Smooth muscle cell (in vitro differentiated cells): ENCODE data around the gene KCNT2. TPM values are rescaled to one million over a fixed set of nuclear protein-coding genes. Genes with fewer than 3 reads are reported as not detected.
A peak's percentile ranks its signal among the peaks of the same experiment; 100 is the strongest.

Experiments used
- DNase-seq: peaks from one replicate; lab custom pipeline; 2025; ENCODE audit not compliant: unreplicated experiment; lab: John Stamatoyannopoulos, UW
- H2AFZ ChIP-seq: fragments of 200-600 bp; sonication (generic); 2 replicates; pipeline ENCODE4 v1.6.0; 2016; ENCODE audit warnings: antibody characterized with exemption, low read depth, mild to moderate bottlenecking
- H3F3A ChIP-seq: fragments of 200-600 bp; sonication (generic); 2 replicates; pipeline ENCODE4 v1.6.0; 2017; ENCODE audit warnings: antibody characterized with exemption, low read depth
- H3K27ac ChIP-seq: fragments of 200-600 bp; sonication (generic); 2 replicates; pipeline ENCODE4 v1.5.1; 2016; ENCODE audit warnings: low read depth, mild to moderate bottlenecking
- H3K27me3 ChIP-seq: fragments of 200-600 bp; sonication (generic); 2 replicates; pipeline ENCODE4 v1.6.1; 2016; ENCODE audit warnings: low read depth, mild to moderate bottlenecking
- H3K36me3 ChIP-seq: fragments of 200-600 bp; sonication (generic); 2 replicates; pipeline ENCODE4 v1.5.1; 2016; ENCODE audit warnings: low read depth
- H3K4me1 ChIP-seq: fragments of 200-600 bp; sonication (generic); 2 replicates; pipeline ENCODE4 v1.5.1; 2016; ENCODE audit warnings: low read depth
- H3K4me2 ChIP-seq: fragments of 200-600 bp; sonication (generic); 2 replicates; pipeline ENCODE4 v1.6.0; 2016; ENCODE audit warnings: mild to moderate bottlenecking
- H3K4me3 ChIP-seq: fragments of 200-600 bp; sonication (generic); 2 replicates; pipeline ENCODE4 v1.5.1; 2016; ENCODE audit warnings: mild to moderate bottlenecking
- H3K79me2 ChIP-seq: fragments of 200-600 bp; sonication (generic); 2 replicates; pipeline ENCODE4 v1.6.0; 2016; ENCODE audit warnings: low read depth, mild to moderate bottlenecking
- H3K9ac ChIP-seq: fragments of 200-600 bp; sonication (generic); 2 replicates; pipeline ENCODE4 v1.6.0; 2016; ENCODE audit warnings: low read depth
- H3K9me3 ChIP-seq: fragments of 200-600 bp; sonication (generic); replicated peaks from 2 replicates; pipeline ENCODE4 v1.5.1; 2016; ENCODE audit warnings: low read depth
- H4K20me1 ChIP-seq: fragments of 200-600 bp; sonication (generic); 2 replicates; pipeline ENCODE4 v1.6.0; 2016; ENCODE audit warnings: low read depth
- WGBS: methylation state at CpG from one replicate; pipeline ENCODE4 v1.1.7; 2016; ENCODE audit warnings: low lambda C conversion rate; 5-methylcytosine and 5-hydroxymethylcytosine counted together
- polyA plus RNA-seq: library from polyadenylated mRNA; unstranded; fragments of >200 nt; fragmentation: Nextera tagmentation; extraction: Ambion mirVana; gene quantifications from 2 replicates; pipeline ENCODE4 v1.2.1, GENCODE V29; 2016
- total RNA-seq: library from RNA; depleted of rRNA; stranded (reverse); fragments of >200 nt; gene quantifications from 2 replicates; pipeline ENCODE4 v1.2.3, GENCODE V29; 2014
- TF ChIP-seq, protein P1 (sequence below): fragments of 200-600 bp; sonication (generic); IDR thresholded peaks from 2 replicates; pipeline ENCODE4 v1.5.1; 2017; ENCODE audit warnings: borderline replicate concordance, mild to moderate bottlenecking, antibody characterized with exemption; ENCODE audit not compliant: insufficient read depth, poor library complexity, severe bottlenecking

Gene KCNT2
- total and polyA plus RNA-seq, 2 experiments from 2014 or later, result 1.3 to 2.7 TPM

DNA sequence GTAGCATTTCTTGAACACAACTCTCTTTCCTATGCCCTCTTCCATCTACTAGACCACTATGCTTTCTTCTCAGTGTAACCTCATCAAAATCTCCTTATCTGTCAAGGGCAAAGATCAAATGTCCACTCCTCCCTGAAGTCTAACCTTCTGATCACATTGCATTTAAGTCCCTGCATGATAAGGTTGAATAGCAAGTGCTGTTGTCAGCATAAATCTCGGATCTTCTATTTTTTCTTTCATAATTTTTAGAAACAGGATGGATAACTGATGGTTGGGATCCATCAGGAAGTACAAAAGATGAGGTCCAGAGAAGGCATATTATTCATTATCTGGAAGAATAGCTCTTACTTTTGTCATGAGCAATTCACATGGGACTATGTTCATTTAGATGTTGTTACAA is 41.0 kb downstream of the KCNT2 start:
- WGBS, result 95% methylated on average over 1 of the region's 1 CpG
- no peak for DNase-seq
- Histone ChIP-seq H3K4me2 (no peak overlapping the region), H2AFZ (no peak overlapping the region), H3K9ac (no peak overlapping the region), H3K36me3 (no peaks in the 10 kb centered on the region), H3K27ac (no peak overlapping the region), H3K4me3 (no peak overlapping the region), H3K27me3 (no peaks in the 10 kb centered on the region), H3K9me3 (peaks cover 11% of the 10 kb centered on the region), H3F3A (no peaks in the 10 kb centered on the region), H3K79me2 (no peaks in the 10 kb centered on the region), H4K20me1 (no peaks in the 10 kb centered on the region), H3K4me1 (no peaks in the 10 kb centered on the region)
- TF ChIP-seq, protein P1, sequence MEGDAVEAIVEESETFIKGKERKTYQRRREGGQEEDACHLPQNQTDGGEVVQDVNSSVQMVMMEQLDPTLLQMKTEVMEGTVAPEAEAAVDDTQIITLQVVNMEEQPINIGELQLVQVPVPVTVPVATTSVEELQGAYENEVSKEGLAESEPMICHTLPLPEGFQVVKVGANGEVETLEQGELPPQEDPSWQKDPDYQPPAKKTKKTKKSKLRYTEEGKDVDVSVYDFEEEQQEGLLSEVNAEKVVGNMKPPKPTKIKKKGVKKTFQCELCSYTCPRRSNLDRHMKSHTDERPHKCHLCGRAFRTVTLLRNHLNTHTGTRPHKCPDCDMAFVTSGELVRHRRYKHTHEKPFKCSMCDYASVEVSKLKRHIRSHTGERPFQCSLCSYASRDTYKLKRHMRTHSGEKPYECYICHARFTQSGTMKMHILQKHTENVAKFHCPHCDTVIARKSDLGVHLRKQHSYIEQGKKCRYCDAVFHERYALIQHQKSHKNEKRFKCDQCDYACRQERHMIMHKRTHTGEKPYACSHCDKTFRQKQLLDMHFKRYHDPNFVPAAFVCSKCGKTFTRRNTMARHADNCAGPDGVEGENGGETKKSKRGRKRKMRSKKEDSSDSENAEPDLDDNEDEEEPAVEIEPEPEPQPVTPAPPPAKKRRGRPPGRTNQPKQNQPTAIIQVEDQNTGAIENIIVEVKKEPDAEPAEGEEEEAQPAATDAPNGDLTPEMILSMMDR, result no peak

DNA sequence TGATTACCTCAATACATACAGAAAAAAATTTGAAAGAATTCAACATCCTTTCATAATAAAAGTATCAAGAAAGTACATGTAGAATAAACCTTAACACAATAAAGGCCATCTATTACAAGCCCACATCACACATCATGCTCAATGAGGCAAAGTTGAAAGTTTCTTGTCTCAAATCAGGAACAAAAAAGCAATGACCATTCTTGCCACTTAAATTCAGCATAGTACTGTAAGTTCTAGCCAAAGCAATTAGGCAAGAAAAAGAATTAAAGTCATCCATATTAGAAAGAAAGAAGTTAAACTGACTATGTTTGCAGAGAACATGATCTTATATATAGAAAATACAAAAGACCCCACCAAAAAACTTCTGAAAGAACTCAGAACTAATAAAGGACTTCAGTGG is 44.5 kb downstream of the KCNT2 start:
- H3F3A ChIP-seq, result no peaks in the 10 kb centered on the region
- H3K79me2 ChIP-seq, result peaks cover 3% of the 10 kb centered on the region
- DNase-seq, result no peak
- no peak overlapping the region for H3K4me2 ChIP-seq
- H3K36me3 ChIP-seq, result no peaks in the 10 kb centered on the region
- no peaks in the 10 kb centered on the region for H4K20me1 ChIP-seq
- H3K9ac ChIP-seq, result no peak overlapping the region
- no peak overlapping the region for H3K4me3 ChIP-seq
- peaks cover 11% of the 10 kb centered on the region for H3K9me3 ChIP-seq
- H2AFZ ChIP-seq, result no peak overlapping the region
- H3K4me1 ChIP-seq, result no peaks in the 10 kb centered on the region
- H3K27ac ChIP-seq, result no peak overlapping the region
- H3K27me3 ChIP-seq, result no peaks in the 10 kb centered on the region
- TF ChIP-seq, protein P1, result no peak

DNA sequence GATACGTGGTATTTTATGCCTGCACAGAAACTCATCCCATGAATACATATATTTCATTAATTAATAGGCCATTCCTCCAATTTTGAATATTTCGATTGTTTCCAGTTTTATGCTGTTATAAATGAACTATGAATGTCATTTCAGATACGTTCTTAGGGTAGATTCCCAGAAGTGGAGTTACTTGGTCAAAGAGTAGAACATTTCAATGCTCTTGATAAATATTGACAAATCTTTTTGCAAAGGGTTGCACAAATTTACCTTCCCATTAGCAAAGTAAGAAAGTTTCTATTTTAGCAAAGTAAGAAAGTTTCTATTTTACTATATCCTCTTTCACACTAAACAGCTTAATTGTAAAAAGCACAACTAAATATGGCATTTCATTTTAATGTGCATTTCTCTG is 48.9 kb downstream of the KCNT2 start:
- TF ChIP-seq, protein P1, result no peak
- WGBS, result 94% methylated on average over 3 of the region's 3 CpGs

DNA sequence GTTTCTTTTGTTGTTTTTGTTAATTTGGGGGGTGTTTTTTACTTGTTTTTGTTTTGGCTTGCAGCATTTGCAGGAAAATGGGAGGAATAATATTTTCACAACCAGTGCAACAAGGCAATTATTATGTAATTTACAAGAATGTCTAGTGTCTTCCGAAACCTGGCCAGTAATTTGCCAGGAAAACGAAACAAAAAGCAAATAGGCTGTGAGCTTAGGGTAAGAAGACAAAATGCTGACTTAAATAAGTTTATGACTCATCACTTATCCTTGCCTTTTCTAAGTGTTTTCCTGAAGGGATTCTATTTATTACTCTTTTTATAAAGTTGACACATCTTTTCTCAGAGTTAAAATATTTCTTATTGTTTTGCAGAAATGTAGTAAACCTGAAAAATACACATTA is 49.8 kb downstream of the KCNT2 start:
- Histone ChIP-seq H3F3A (no peaks in the 10 kb centered on the region), H4K20me1 (no peaks in the 10 kb centered on the region), H3K9ac (peak overlapping the region; percentile 49), H3K4me1 (no peaks in the 10 kb centered on the region), H3K27ac (peak overlapping the region; percentile 5), H3K4me3 (peak overlapping the region; percentile 46), H2AFZ (peak overlapping the region; percentile 88), H3K4me2 (peak overlapping the region; percentile 85), H3K79me2 (peaks cover 16% of the 10 kb centered on the region), H3K9me3 (no peaks in the 10 kb centered on the region), H3K36me3 (no peaks in the 10 kb centered on the region), H3K27me3 (no peaks in the 10 kb centered on the region)
- 23% methylated on average over 2 of the region's 2 CpGs for WGBS
- DNase-seq, result no peak
- TF ChIP-seq, protein P1, result no peak

More for the DNA sequence above, 48.9 kb downstream of the KCNT2 start:
- H3K9me3 ChIP-seq, result peaks cover 7% of the 10 kb centered on the region
- peaks cover 8% of the 10 kb centered on the region for H3K79me2 ChIP-seq
- no peaks in the 10 kb centered on the region for H3K36me3 ChIP-seq
- H2AFZ ChIP-seq, result no peak overlapping the region
- no peaks in the 10 kb centered on the region for H4K20me1 ChIP-seq
- H3K4me2 ChIP-seq, result no peak overlapping the region
- no peaks in the 10 kb centered on the region for H3F3A ChIP-seq
- no peak for DNase-seq
- H3K4me1 ChIP-seq, result no peaks in the 10 kb centered on the region
- H3K9ac ChIP-seq, result no peak overlapping the region
- H3K27me3 ChIP-seq, result no peaks in the 10 kb centered on the region
- no peak overlapping the region for H3K27ac ChIP-seq
- H3K4me3 ChIP-seq, result no peak overlapping the region
